ENCODE measurements around the gene PPP2R5B.

The PPP2R5B gene

GRCh38 chr11:64906314-64906635 lies 18.2 kb upstream of the PPP2R5B start:
- no peak for DNase-seq (ENCODE audit: low read depth in 3 of 3, low spot score in 1 of 3)

- DNase-seq (ENCODE audit: low read depth in 3 of 3, low spot score in 1 of 3), result no peak
These were observed 15.7 kb upstream of the PPP2R5B start for GRCh38 chr11:64908766-64909165.

GRCh38 chr11:64909653-64910343 lies 14.7 kb upstream of the PPP2R5B start:
- no peak for DNase-seq (ENCODE audit: low read depth in 3 of 3, low spot score in 1 of 3)

- no peak for DNase-seq (ENCODE audit: low read depth in 3 of 3, low spot score in 1 of 3)
These were observed 13.9 kb upstream of the PPP2R5B start for GRCh38 chr11:64910451-64911093.

- no peak for DNase-seq (ENCODE audit: low read depth in 3 of 3, low spot score in 1 of 3)
These were observed 13.3 kb upstream of the PPP2R5B start for GRCh38 chr11:64911142-64911541.

GRCh38 chr11:64911689-64912088 lies 12.8 kb upstream of the PPP2R5B start:
- DNase-seq (ENCODE audit: low read depth in 3 of 3, low spot score in 1 of 3), result no peak

GRCh38 chr11:64913171-64913727 lies 11.2 kb upstream of the PPP2R5B start:
- DNase-seq (ENCODE audit: low read depth in 3 of 3, low spot score in 1 of 3), result no peak

- DNase-seq (ENCODE audit: low read depth in 3 of 3, low spot score in 1 of 3), result no peak
These were observed 10.4 kb upstream of the PPP2R5B start for GRCh38 chr11:64914123-64914522.

GRCh38 chr11:64915376-64915887 lies 9.1 kb upstream of the PPP2R5B start:
- no peak for DNase-seq (ENCODE audit: low read depth in 3 of 3, low spot score in 1 of 3)

- DNase-seq (ENCODE audit: low read depth in 3 of 3, low spot score in 1 of 3), result no peak
These were observed 8.3 kb upstream of the PPP2R5B start for GRCh38 chr11:64916040-64916774.

- DNase-seq (ENCODE audit: low read depth in 3 of 3, low spot score in 1 of 3), result peak; percentile 95 to 98 (median 98)
These were observed 7.5 kb upstream of the PPP2R5B start, which contains the start of gene ATG2A for GRCh38 chr11:64916775-64917662. ATG2A (minus strand) TSS chr11:64917209; CDS start chr11:64917135, 74 bp downstream.

- no peak for DNase-seq (ENCODE audit: low read depth in 3 of 3, low spot score in 1 of 3)
These were observed 6.9 kb upstream of the PPP2R5B start for GRCh38 chr11:64917663-64917995.

- DNase-seq (ENCODE audit: low read depth in 3 of 3, low spot score in 1 of 3), result no peak
These were observed 6.5 kb upstream of the PPP2R5B start for GRCh38 chr11:64918017-64918416.

- no peak for DNase-seq (ENCODE audit: low read depth in 3 of 3, low spot score in 1 of 3)
These were observed 4.9 kb upstream of the PPP2R5B start for GRCh38 chr11:64919627-64920026.

- no peak for DNase-seq (ENCODE audit: low read depth in 3 of 3, low spot score in 1 of 3)
These were observed 4.4 kb upstream of the PPP2R5B start for GRCh38 chr11:64920124-64920523.

- no peak for DNase-seq (ENCODE audit: low read depth in 3 of 3, low spot score in 1 of 3)
These were observed 3.1 kb upstream of the PPP2R5B start for GRCh38 chr11:64921384-64921783.

GRCh38 chr11:64923151-64923661 lies 1.3 kb upstream of the PPP2R5B start:
- DNase-seq (ENCODE audit: low read depth in 3 of 3, low spot score in 1 of 3), result no peak

- no peak for DNase-seq (ENCODE audit: low read depth in 3 of 3, low spot score in 1 of 3)
These were observed 408 bp downstream of the PPP2R5B start for GRCh38 chr11:64924910-64925284.

GRCh38 chr11:64925536-64926436 lies 1.3 kb downstream of the PPP2R5B start:
- DNase-seq (ENCODE audit: low read depth in 3 of 3, low spot score in 1 of 3), result no peak

GRCh38 chr11:64926689-64927088 lies 2.2 kb downstream of the PPP2R5B start:
- no peak for DNase-seq (ENCODE audit: low read depth in 3 of 3, low spot score in 1 of 3)

All from stimulated activated CD4-positive, alpha-beta T cell treated with anti-CD3 and anti-CD28 coated beads, TNF-alpha, amount 100 ng/mL, for 1 hour (primary cell).